K562 (cell line): ENCODE data around the gene CEP131. TPM values are rescaled to one million over a fixed set of nuclear protein-coding genes. Genes with fewer than 3 reads are reported as not detected.

ENCODE experiments used
- CREB1 ChIP-seq, 2 experiments: sonication (generic) in 1 of 2; formaldehyde crosslinking in 1 of 2; IDR thresholded peaks; 2 replicates each; pipeline versions ENCODE4 v1.6.1 to v1.8.0; 2012 to 2022; ENCODE audit warnings: inconsistent platforms in 1 of 2, mild to moderate bottlenecking in 1 of 2, missing genetic modification reagents in 1 of 2, moderate library complexity in 1 of 2
- FOXJ2 ChIP-seq: fragments of 200-800 bp; sonication (Bioruptor generic); IDR thresholded peaks from 2 replicates; pipeline ENCODE4 v1.6.1; 2016; ENCODE audit warnings: missing genetic modification characterization, missing compliant biosample characterization
- HDAC2 ChIP-seq: fragments of 450-650 bp; IDR thresholded peaks from 2 replicates; pipeline ENCODE4 v1.6.1; 2016; ENCODE audit warnings: mild to moderate bottlenecking
- HSF4 ChIP-seq: fragments of 250-450 bp; sonication (Bioruptor Pico); IDR thresholded peaks from 2 replicates; pipeline ENCODE4 v2.1.2; 2022; ENCODE audit warnings: mild to moderate bottlenecking, moderate library complexity, borderline replicate concordance
- IRF2 ChIP-seq: sonication (generic); formaldehyde crosslinking; IDR thresholded peaks from 2 replicates; pipeline ENCODE4 v1.8.1; 2022; ENCODE audit warnings: mild to moderate bottlenecking, missing genetic modification reagents
- PHB2 ChIP-seq: fragments of 450-650 bp; IDR thresholded peaks from 2 replicates; pipeline ENCODE4 v1.6.1; 2017; ENCODE audit warnings: low read depth
- SMARCA5 ChIP-seq: fragments of 450-650 bp; IDR thresholded peaks from 2 replicates; pipeline ENCODE4 v1.6.1; 2016
- ZC3H8 ChIP-seq: fragments of 450-650 bp; IDR thresholded peaks from 2 replicates; pipeline ENCODE4 v1.6.1; 2017
- ZNF780A ChIP-seq: fragments of 250-450 bp; sonication (Bioruptor Pico); IDR thresholded peaks from 2 replicates; pipeline ENCODE4 v1.5.0; 2021; ENCODE audit warnings: mild to moderate bottlenecking
- polyA plus RNA-seq, 8 experiments: library from polyadenylated mRNA; depleted of rRNA in 4 of 8; stranded (reverse) in 5 of 8; unstranded in 3 of 8; fragments of >200 nt; fragmentation: Nextera tagmentation in 2 of 8; fragmentation: Illumina TruSeq in 1 of 8; extraction: Ambion mirVana in 2 of 8; extraction: Trizol in 1 of 8; gene quantifications; 2 replicates each; pipeline versions ENCODE4 v1.2.1 to v1.2.3, GENCODE V29; 2011 to 2014; ENCODE audit warnings: inconsistent platforms in 1 of 8, missing spikeins in 1 of 8
- total RNA-seq, 7 experiments: library from RNA; depleted of rRNA in 6 of 7; stranded (reverse); fragments of >200 nt in 6 of 7; fragmentation: Illumina TruSeq in 2 of 7; extraction: Trizol in 2 of 7; gene quantifications; 2 replicates each; pipeline versions ENCODE4 v1.2.1 to v1.2.3, GENCODE V29; 2011 to 2021; ENCODE audit warnings: low replicate concordance in 1 of 7
- TF ChIP-seq, protein P1 (sequence below): sonication (generic); formaldehyde crosslinking; IDR thresholded peaks from 2 replicates; pipeline ENCODE4 v1.8.0; 2023; ENCODE audit warnings: mild to moderate bottlenecking, missing genetic modification reagents
- TF ChIP-seq, protein P2 (sequence below), 2 experiments: fragments of 450-650 bp in 1 of 2; sonication (generic) in 1 of 2; formaldehyde crosslinking in 1 of 2; IDR thresholded peaks in 1 of 2; conservative IDR thresholded peaks in 1 of 2; 2 replicates each; pipeline versions ENCODE4 v1.6.1 to v1.8.1; 2016 to 2023; ENCODE audit warnings: mild to moderate bottlenecking in 2 of 2, moderate library complexity in 2 of 2, inconsistent platforms in 1 of 2, missing genetic modification reagents in 1 of 2
- TF ChIP-seq, protein P3 (sequence below): sonication (generic); formaldehyde crosslinking; IDR thresholded peaks from 2 replicates; pipeline ENCODE4 v1.8.0; 2023; ENCODE audit warnings: missing genetic modification reagents, mild to moderate bottlenecking, borderline replicate concordance
- TF ChIP-seq, protein P4 (sequence below): fragments of 250-450 bp; sonication (Bioruptor Pico); IDR thresholded peaks from 2 replicates; pipeline ENCODE4 v1.5.0; 2020; ENCODE audit warnings: mild to moderate bottlenecking, borderline replicate concordance

The CEP131 gene
- total and polyA plus RNA-seq, 9 of the 15 experiments (the other 6 are each of a cell fraction or from before 2014, with no cell fraction given), result 0.24 to 21.2 (median 2.3) TPM

DNA sequence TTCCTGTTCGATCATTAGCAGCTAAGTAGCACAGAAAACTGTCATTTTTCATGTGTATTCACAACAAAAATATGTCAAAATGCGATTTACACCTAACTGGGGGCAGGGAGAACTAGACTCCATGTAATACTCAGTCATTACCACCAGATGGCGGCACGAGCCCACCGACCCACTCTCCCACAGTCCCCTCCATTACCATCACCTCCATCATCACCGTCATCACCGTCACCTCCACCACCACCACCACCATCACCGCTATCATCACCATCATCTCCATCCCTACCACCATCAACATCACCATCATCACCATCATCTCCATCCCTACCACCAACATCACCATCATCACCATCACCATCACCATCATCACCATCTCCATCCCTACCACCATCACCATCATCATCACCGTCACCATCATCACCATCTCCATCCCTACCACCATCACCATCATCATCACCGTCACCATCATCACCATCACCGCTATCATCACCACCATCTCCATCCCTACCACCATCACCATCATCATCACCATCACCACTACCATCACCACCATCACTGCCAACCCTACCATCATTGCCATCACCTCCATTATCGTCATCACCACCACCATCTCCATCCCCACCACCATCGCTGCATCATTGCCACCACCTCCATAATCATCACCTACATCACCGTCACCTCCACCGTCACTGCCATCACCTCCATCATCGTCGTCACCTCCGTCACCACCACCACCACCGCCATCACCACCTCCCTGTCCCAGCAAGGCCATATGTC is 30.8 kb upstream of the CEP131 start (continued):
- TF ChIP-seq, protein P1, sequence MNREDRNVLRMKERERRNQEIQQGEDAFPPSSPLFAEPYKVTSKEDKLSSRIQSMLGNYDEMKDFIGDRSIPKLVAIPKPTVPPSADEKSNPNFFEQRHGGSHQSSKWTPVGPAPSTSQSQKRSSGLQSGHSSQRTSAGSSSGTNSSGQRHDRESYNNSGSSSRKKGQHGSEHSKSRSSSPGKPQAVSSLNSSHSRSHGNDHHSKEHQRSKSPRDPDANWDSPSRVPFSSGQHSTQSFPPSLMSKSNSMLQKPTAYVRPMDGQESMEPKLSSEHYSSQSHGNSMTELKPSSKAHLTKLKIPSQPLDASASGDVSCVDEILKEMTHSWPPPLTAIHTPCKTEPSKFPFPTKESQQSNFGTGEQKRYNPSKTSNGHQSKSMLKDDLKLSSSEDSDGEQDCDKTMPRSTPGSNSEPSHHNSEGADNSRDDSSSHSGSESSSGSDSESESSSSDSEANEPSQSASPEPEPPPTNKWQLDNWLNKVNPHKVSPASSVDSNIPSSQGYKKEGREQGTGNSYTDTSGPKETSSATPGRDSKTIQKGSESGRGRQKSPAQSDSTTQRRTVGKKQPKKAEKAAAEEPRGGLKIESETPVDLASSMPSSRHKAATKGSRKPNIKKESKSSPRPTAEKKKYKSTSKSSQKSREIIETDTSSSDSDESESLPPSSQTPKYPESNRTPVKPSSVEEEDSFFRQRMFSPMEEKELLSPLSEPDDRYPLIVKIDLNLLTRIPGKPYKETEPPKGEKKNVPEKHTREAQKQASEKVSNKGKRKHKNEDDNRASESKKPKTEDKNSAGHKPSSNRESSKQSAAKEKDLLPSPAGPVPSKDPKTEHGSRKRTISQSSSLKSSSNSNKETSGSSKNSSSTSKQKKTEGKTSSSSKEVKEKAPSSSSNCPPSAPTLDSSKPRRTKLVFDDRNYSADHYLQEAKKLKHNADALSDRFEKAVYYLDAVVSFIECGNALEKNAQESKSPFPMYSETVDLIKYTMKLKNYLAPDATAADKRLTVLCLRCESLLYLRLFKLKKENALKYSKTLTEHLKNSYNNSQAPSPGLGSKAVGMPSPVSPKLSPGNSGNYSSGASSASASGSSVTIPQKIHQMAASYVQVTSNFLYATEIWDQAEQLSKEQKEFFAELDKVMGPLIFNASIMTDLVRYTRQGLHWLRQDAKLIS, result no peak
- TF ChIP-seq HDAC2 (peak; percentile 91), SMARCA5 (peak; percentile 82), PHB2 (peak; percentile 67), HSF4 (CRISPR knock-in tag) (no peak), ZC3H8 (0 out of 2 replicates have a peak, but pooled peaks have one; percentile 75), FOXJ2 (tag) (no peak), CREB1 (IDR thresholded peaks at IDR 0.05) (peak; percentile 17; the same call in 1 of the 2 replicates), CREB1 (CRISPR knock-in tag; IDR thresholded peaks at IDR 0.05) (no peak), ZNF780A (CRISPR knock-in tag) (no peak), IRF2 (CRISPR knock-in tag) (no peak)
- TF ChIP-seq, protein P2, sequence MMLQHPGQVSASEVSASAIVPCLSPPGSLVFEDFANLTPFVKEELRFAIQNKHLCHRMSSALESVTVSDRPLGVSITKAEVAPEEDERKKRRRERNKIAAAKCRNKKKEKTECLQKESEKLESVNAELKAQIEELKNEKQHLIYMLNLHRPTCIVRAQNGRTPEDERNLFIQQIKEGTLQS (IDR thresholded peaks at IDR 0.05), result peak; percentile 16; the same call in 1 of the 2 replicates
- TF ChIP-seq, protein P2 (CRISPR knock-in tag; conservative IDR thresholded peaks at IDR 0.05), result no peak
- TF ChIP-seq, protein P3, sequence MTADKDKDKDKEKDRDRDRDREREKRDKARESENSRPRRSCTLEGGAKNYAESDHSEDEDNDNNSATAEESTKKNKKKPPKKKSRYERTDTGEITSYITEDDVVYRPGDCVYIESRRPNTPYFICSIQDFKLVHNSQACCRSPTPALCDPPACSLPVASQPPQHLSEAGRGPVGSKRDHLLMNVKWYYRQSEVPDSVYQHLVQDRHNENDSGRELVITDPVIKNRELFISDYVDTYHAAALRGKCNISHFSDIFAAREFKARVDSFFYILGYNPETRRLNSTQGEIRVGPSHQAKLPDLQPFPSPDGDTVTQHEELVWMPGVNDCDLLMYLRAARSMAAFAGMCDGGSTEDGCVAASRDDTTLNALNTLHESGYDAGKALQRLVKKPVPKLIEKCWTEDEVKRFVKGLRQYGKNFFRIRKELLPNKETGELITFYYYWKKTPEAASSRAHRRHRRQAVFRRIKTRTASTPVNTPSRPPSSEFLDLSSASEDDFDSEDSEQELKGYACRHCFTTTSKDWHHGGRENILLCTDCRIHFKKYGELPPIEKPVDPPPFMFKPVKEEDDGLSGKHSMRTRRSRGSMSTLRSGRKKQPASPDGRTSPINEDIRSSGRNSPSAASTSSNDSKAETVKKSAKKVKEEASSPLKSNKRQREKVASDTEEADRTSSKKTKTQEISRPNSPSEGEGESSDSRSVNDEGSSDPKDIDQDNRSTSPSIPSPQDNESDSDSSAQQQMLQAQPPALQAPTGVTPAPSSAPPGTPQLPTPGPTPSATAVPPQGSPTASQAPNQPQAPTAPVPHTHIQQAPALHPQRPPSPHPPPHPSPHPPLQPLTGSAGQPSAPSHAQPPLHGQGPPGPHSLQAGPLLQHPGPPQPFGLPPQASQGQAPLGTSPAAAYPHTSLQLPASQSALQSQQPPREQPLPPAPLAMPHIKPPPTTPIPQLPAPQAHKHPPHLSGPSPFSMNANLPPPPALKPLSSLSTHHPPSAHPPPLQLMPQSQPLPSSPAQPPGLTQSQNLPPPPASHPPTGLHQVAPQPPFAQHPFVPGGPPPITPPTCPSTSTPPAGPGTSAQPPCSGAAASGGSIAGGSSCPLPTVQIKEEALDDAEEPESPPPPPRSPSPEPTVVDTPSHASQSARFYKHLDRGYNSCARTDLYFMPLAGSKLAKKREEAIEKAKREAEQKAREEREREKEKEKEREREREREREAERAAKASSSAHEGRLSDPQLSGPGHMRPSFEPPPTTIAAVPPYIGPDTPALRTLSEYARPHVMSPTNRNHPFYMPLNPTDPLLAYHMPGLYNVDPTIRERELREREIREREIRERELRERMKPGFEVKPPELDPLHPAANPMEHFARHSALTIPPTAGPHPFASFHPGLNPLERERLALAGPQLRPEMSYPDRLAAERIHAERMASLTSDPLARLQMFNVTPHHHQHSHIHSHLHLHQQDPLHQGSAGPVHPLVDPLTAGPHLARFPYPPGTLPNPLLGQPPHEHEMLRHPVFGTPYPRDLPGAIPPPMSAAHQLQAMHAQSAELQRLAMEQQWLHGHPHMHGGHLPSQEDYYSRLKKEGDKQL (CRISPR knock-in tag), result no peak
- TF ChIP-seq, protein P4, sequence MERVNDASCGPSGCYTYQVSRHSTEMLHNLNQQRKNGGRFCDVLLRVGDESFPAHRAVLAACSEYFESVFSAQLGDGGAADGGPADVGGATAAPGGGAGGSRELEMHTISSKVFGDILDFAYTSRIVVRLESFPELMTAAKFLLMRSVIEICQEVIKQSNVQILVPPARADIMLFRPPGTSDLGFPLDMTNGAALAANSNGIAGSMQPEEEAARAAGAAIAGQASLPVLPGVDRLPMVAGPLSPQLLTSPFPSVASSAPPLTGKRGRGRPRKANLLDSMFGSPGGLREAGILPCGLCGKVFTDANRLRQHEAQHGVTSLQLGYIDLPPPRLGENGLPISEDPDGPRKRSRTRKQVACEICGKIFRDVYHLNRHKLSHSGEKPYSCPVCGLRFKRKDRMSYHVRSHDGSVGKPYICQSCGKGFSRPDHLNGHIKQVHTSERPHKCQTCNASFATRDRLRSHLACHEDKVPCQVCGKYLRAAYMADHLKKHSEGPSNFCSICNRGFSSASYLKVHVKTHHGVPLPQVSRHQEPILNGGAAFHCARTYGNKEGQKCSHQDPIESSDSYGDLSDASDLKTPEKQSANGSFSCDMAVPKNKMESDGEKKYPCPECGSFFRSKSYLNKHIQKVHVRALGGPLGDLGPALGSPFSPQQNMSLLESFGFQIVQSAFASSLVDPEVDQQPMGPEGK (CRISPR knock-in tag), result no peak
